T-helper 1 cell treated with Interleukin-12 subunit alpha and Interleukin-12 subunit beta and Interleukin-4 antibody, amounts not matched to agents 30 μg/mL and 1 μg/mL, for 36 hours (primary cell): ENCODE measurements around the gene RTTN.
"Not testable (repeated sequence)": the region's sequence is repeated elsewhere in the genome, so short reads cannot be mapped to it uniquely, and the experiment has no call there.

Experiments
- H3K27ac Mint-ChIP-seq: one replicate; pipeline ENCODE4 v1.8.0; 2021; ENCODE audit warnings: mild to moderate bottlenecking, mixed read lengths
- H3K27me3 Mint-ChIP-seq: one replicate; pipeline ENCODE4 v1.8.0; 2021; ENCODE audit warnings: low read depth, mixed read lengths
- H3K36me3 Mint-ChIP-seq: one replicate; pipeline ENCODE4 v1.8.0; 2021; ENCODE audit warnings: low read depth, mixed read lengths
- H3K4me1 Mint-ChIP-seq: one replicate; pipeline ENCODE4 v1.8.0; 2021; ENCODE audit warnings: low read depth, mixed read lengths
- H3K4me3 Mint-ChIP-seq: one replicate; pipeline ENCODE4 v1.8.0; 2021; ENCODE audit warnings: mild to moderate bottlenecking, moderate library complexity, mixed read lengths
- H3K9me3 Mint-ChIP-seq: one replicate; pipeline ENCODE4 v1.8.0; 2021; ENCODE audit warnings: mixed read lengths

Gene RTTN

GRCh38 chr18:70205421-70206397, at the start of gene RTTN:
TSS of gene RTTN (minus strand) at chr18:70205687. CDS start at chr18:70205658, 29 bp downstream.
- H3K9me3 Mint-ChIP-seq = no peaks in the 10 kb centered on the region
- H3K4me3 Mint-ChIP-seq = peak within 1 kb of the TSS; percentile 90
- H3K27ac Mint-ChIP-seq = peak within 1 kb of the TSS; percentile 99
- peaks cover 6% of the 10 kb centered on the region for H3K36me3 Mint-ChIP-seq
- H3K27me3 Mint-ChIP-seq = peaks cover 15% of the 10 kb centered on the region
- H3K4me1 Mint-ChIP-seq = peaks cover 23% of the 10 kb centered on the region

GRCh38 chr18:70250781-70251180, 45.3 kb upstream of the RTTN start:
- no peaks in the 10 kb centered on the region for H3K4me1 Mint-ChIP-seq
- H3K36me3 Mint-ChIP-seq = no peaks in the 10 kb centered on the region
- no peak overlapping the region for H3K4me3 Mint-ChIP-seq
- H3K27me3 Mint-ChIP-seq = peaks cover 10% of the 10 kb centered on the region
- H3K27ac Mint-ChIP-seq = no peak overlapping the region
- no peaks in the 10 kb centered on the region for H3K9me3 Mint-ChIP-seq

GRCh38 chr18:70249861-70250260, 44.4 kb upstream of the RTTN start:
- H3K36me3 Mint-ChIP-seq, H3K4me1 Mint-ChIP-seq, H3K9me3 Mint-ChIP-seq, H3K27ac Mint-ChIP-seq, H3K27me3 Mint-ChIP-seq, H3K4me3 Mint-ChIP-seq: not testable (repeated sequence)

GRCh38 chr18:70249118-70249517, 43.6 kb upstream of the RTTN start:
- no peak overlapping the region for H3K4me3 Mint-ChIP-seq

GRCh38 chr18:70246061-70246466, 40.6 kb upstream of the RTTN start:
- Mint-ChIP-seq H3K36me3 (no peaks in the 10 kb centered on the region), H3K4me3 (no peak overlapping the region), H3K4me1 (no peaks in the 10 kb centered on the region), H3K9me3 (no peaks in the 10 kb centered on the region), H3K27me3 (peaks cover 6% of the 10 kb centered on the region), H3K27ac (no peak overlapping the region)

More at GRCh38 chr18:70249118-70249517, 43.6 kb upstream of the RTTN start:
- H3K36me3 Mint-ChIP-seq = no peaks in the 10 kb centered on the region
- H3K9me3 Mint-ChIP-seq = no peaks in the 10 kb centered on the region
- H3K27me3 Mint-ChIP-seq = peaks cover 10% of the 10 kb centered on the region
- H3K4me1 Mint-ChIP-seq = no peaks in the 10 kb centered on the region
- H3K27ac Mint-ChIP-seq = no peak overlapping the region

- no peaks in the 10 kb centered on the region for H3K9me3 Mint-ChIP-seq
- no peaks in the 10 kb centered on the region for H3K4me1 Mint-ChIP-seq
- no peaks in the 10 kb centered on the region for H3K36me3 Mint-ChIP-seq
- peaks cover 6% of the 10 kb centered on the region for H3K27me3 Mint-ChIP-seq
- H3K4me3 Mint-ChIP-seq = no peak overlapping the region
- no peak overlapping the region for H3K27ac Mint-ChIP-seq
These were observed 37.8 kb upstream of the RTTN start for GRCh38 chr18:70243131-70243929.

- not testable (repeated sequence) for H3K36me3 Mint-ChIP-seq, H3K4me3 Mint-ChIP-seq, H3K27ac Mint-ChIP-seq, H3K9me3 Mint-ChIP-seq, H3K4me1 Mint-ChIP-seq, H3K27me3 Mint-ChIP-seq
These were observed 31.4 kb upstream of the RTTN start for GRCh38 chr18:70236921-70237320.

GRCh38 chr18:70235478-70235877, 30.0 kb upstream of the RTTN start:
- Mint-ChIP-seq H3K27ac (no peak overlapping the region), H3K4me3 (no peak overlapping the region), H3K9me3 (no peaks in the 10 kb centered on the region), H3K4me1 (no peaks in the 10 kb centered on the region), H3K36me3 (no peaks in the 10 kb centered on the region), H3K27me3 (no peaks in the 10 kb centered on the region)

GRCh38 chr18:70234667-70235459, 29.4 kb upstream of the RTTN start:
- no peaks in the 10 kb centered on the region for H3K27me3 Mint-ChIP-seq
- no peak overlapping the region for H3K4me3 Mint-ChIP-seq
- H3K4me1 Mint-ChIP-seq = no peaks in the 10 kb centered on the region
- H3K27ac Mint-ChIP-seq = no peak overlapping the region
- no peaks in the 10 kb centered on the region for H3K36me3 Mint-ChIP-seq
- H3K9me3 Mint-ChIP-seq = no peaks in the 10 kb centered on the region

- Mint-ChIP-seq H3K4me3 (no peak overlapping the region), H3K9me3 (no peaks in the 10 kb centered on the region), H3K27me3 (no peaks in the 10 kb centered on the region), H3K36me3 (no peaks in the 10 kb centered on the region), H3K4me1 (no peaks in the 10 kb centered on the region), H3K27ac (no peak overlapping the region)
These were observed 28.5 kb upstream of the RTTN start for GRCh38 chr18:70233974-70234373.

GRCh38 chr18:70232261-70232660, 26.8 kb upstream of the RTTN start:
- Mint-ChIP-seq H3K27me3 (no peaks in the 10 kb centered on the region), H3K4me1 (no peaks in the 10 kb centered on the region), H3K36me3 (peaks cover 2% of the 10 kb centered on the region)

GRCh38 chr18:70229639-70230038, 24.2 kb upstream of the RTTN start:
- H3K4me3 Mint-ChIP-seq = no peak overlapping the region
- no peaks in the 10 kb centered on the region for H3K27me3 Mint-ChIP-seq
- peaks cover 20% of the 10 kb centered on the region for H3K9me3 Mint-ChIP-seq
- peaks cover 2% of the 10 kb centered on the region for H3K36me3 Mint-ChIP-seq
- no peak overlapping the region for H3K27ac Mint-ChIP-seq
- no peaks in the 10 kb centered on the region for H3K4me1 Mint-ChIP-seq

More at GRCh38 chr18:70232261-70232660, 26.8 kb upstream of the RTTN start:
- H3K9me3 Mint-ChIP-seq = peaks cover 13% of the 10 kb centered on the region
- no peak overlapping the region for H3K4me3 Mint-ChIP-seq
- no peak overlapping the region for H3K27ac Mint-ChIP-seq

- peaks cover 20% of the 10 kb centered on the region for H3K9me3 Mint-ChIP-seq
- H3K27ac Mint-ChIP-seq = no peak overlapping the region
- no peaks in the 10 kb centered on the region for H3K4me1 Mint-ChIP-seq
- peaks cover 4% of the 10 kb centered on the region for H3K27me3 Mint-ChIP-seq
- no peak overlapping the region for H3K4me3 Mint-ChIP-seq
- peaks cover 2% of the 10 kb centered on the region for H3K36me3 Mint-ChIP-seq
These were observed 23.0 kb upstream of the RTTN start for GRCh38 chr18:70228536-70228935.

- H3K27ac Mint-ChIP-seq = no peak overlapping the region
- peaks cover 13% of the 10 kb centered on the region for H3K27me3 Mint-ChIP-seq
- no peaks in the 10 kb centered on the region for H3K4me1 Mint-ChIP-seq
- H3K36me3 Mint-ChIP-seq = peaks cover 2% of the 10 kb centered on the region
- H3K9me3 Mint-ChIP-seq = peaks cover 20% of the 10 kb centered on the region
- no peak overlapping the region for H3K4me3 Mint-ChIP-seq
These were observed 22.0 kb upstream of the RTTN start for GRCh38 chr18:70227438-70227837.
